Measurements from ENCODE around the gene RSPH9.

DNA sequence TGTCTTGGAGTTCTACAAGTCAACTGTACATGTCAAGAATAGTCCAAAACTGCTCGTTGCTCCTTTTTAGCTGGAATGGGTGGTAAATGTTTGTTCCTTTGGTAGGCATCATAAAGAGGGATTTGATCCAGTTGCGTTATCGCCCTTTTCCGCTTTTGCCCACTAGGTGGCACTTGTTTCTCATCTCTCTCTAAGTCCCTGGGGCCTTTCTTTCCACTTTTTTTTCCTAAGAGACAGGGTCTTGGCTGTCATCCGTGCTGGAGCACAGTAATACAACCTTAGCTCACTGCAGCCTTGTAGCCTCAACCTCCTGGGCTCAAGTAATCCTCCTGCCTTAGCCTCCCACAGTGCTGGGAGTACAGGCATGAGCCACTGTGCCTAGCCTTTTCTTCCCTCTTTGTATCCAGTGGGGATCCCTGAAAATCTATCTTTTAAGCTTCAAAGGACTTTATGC is 36.5 kb upstream of the RSPH9 start:
- TF ChIP-seq, protein P1, sequence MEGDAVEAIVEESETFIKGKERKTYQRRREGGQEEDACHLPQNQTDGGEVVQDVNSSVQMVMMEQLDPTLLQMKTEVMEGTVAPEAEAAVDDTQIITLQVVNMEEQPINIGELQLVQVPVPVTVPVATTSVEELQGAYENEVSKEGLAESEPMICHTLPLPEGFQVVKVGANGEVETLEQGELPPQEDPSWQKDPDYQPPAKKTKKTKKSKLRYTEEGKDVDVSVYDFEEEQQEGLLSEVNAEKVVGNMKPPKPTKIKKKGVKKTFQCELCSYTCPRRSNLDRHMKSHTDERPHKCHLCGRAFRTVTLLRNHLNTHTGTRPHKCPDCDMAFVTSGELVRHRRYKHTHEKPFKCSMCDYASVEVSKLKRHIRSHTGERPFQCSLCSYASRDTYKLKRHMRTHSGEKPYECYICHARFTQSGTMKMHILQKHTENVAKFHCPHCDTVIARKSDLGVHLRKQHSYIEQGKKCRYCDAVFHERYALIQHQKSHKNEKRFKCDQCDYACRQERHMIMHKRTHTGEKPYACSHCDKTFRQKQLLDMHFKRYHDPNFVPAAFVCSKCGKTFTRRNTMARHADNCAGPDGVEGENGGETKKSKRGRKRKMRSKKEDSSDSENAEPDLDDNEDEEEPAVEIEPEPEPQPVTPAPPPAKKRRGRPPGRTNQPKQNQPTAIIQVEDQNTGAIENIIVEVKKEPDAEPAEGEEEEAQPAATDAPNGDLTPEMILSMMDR (IDR thresholded peaks at IDR 0.05) = peak; percentile 70 to 87 (median 82)
- TF ChIP-seq POLR2A (IDR thresholded peaks at IDR 0.05) = no peak
